IPS DF 19.7 (cell line): ENCODE results near the gene SLCO4A1.

ENCODE experiments used
- DNase-seq: peaks from one replicate; pipeline ENCODE4 v3.0.0-alpha.2; 2013; ENCODE audit warnings: low read depth, low spot score

The SLCO4A1 gene

DNA sequence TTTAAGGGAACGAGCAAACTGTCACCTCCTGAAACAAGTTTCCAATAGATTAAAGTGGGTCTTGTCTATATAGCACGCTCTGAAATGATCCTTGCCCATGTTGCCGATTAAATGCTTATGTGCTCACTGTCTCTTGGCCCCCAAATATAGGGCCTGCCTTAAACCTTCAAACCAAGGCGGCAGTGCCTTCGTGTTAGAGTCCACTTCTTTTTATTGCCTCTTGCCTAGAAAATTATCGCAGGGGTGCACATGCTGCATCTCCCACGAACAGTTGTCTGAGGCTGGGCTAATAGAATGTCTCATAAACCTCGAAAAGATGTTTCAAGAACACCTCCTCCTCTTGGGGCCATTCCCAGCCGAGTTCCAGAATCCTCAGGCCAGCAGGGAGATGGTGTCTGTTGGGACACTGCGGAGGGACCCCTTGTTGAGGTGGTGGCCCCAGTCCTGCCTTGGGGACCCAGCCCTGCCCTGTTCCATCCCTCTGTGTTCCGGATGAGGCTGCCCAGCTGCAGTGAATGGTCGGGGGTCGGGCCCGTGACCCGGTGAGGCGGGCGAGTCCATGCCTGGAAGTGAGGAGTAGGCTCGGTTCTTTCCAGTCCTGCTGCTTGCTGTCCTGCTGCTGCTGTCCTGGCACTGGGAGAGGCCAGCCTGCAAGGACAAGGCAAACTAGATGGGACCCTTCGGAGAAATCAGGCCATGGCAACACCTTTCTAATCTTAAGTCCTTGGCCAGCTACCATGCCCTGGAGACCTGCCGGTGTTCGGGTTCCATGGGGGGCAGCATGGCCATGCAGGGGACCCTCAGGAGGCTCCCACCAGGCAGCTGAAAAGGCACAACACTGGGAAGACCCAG is 34.7 kb upstream of the SLCO4A1 start:
- no peak for DNase-seq

DNA sequence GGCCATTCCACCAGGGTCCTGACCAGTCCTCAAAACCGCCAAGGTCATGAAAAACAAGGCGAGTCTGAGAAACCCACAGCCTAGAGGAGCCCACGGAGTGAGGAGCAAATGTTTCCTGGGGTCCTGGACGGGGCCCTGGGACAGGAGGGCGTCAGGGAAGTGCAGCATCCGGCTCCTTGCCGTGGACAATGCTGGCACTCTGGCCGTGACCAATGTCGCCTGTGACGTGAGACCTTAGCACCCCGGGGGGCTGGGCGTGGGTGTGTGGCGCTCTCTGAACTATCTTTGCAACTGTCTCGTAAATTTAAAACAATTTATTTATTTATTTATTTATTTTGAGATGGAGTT is 34.1 kb upstream of the SLCO4A1 start:
- no peak for DNase-seq

DNA sequence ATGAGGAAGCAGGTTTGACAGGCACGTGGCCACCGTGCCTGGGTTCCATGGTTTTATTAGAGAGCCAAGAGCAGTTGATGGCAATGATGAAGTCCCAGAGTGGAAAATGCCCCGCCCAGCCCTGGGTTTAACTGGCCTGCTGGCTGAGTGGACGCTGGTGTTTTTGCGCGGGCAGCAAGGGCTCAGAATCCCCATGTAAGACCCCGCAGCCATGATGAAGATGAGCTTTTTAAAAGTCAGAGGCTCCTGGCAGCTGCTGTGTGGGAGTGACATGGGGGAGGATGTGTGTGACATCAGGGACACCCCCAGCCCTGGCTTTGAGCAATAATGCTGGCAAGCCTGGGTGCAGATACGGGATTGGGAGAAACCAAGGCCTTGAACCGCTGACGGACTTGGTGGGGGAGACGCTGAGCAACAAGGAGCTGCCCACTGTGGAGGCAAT is 33.0 kb upstream of the SLCO4A1 start:
- DNase-seq, result no peak

DNA sequence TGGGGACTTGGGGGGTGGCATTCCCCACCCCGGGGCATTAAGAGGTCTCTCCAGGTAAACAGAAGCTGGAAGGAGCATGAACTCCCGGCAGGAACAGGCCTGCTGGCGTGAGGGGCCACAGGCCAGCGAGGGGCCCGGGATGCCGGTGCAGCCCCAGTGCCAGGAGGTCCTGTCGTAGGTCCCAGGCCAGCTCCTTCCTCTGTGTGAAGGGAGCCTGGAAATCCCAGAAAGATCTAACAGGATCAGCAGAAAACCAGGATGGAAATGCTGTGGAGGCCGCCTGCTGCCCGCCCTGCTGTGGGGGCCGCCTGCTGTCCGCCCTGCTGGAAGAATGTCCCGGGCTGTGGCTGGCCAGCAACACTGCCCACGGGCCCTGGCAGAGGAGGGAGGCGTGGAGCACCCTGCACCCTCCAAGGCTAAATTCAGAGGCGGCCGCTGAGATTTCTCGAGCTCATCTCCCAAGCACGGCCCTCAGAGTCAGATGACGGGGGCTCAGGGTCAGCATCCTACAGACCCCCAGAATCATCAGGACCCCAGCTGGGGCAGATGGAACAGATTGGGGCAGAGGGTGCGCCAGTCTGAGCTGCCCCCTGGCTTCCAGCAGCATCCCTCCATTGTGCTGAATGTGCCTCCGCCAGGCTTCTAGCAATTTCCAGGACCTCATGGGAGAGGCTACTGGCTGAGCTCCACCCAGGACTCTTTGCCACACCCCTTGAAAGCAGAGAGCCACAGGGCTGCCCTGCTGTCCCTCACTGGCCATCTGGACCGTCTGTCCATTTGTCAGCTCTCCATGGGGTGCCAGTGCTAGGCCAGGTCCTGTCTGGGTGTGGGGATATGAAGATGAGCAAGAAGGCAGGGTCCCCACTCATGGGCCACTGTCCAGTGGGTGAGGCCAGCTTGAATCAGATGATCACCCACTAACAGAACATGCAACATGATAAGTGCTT is 32.2 kb upstream of the SLCO4A1 start:
- DNase-seq, result no peak

DNA sequence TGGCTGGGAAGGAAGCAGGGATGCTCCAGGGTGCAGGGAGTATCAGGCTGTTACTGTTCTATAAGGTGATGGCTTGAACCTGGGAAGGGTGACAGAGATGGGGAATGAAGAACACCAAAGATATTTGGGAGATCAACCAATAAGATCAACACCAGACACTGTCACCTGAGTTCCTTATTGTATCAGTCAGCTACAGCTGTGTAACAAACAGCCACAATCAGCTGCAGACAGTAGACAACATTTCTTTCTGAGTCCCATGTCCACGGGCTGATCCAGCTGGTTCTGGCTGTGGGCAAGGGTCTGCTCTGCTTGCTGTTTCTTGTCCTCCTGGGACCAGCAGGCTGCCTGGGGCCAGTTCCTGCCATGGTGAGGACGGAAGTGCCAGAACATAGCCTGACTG is 31.3 kb upstream of the SLCO4A1 start:
- no peak for DNase-seq

DNA sequence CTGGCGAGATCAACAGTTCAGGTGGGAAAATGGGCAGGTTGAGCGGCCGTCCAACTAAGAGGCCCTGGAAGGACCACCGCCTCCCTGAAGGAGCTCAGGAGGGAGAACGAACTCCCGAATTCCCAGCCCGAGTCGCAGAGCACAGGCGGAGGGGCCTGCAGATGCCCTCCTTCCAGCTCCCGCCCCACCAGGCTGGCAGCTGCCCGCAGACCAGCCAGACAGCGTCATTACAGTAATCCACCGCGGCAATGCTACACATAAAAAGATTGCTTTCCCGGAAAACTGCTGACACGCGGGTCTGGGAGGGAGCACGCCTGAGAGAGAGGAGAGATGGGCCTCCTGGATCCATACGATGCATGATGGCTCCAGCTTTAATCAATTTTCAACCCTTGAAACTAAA is 30.5 kb upstream of the SLCO4A1 start:
- DNase-seq, result no peak

- DNase-seq, result no peak
Observed at GRCh38 chr20:62614085-62614960, 28.0 kb upstream of the SLCO4A1 start.

GRCh38 chr20:62614961-62615680 is 27.2 kb upstream of the SLCO4A1 start:
- no peak for DNase-seq

DNA sequence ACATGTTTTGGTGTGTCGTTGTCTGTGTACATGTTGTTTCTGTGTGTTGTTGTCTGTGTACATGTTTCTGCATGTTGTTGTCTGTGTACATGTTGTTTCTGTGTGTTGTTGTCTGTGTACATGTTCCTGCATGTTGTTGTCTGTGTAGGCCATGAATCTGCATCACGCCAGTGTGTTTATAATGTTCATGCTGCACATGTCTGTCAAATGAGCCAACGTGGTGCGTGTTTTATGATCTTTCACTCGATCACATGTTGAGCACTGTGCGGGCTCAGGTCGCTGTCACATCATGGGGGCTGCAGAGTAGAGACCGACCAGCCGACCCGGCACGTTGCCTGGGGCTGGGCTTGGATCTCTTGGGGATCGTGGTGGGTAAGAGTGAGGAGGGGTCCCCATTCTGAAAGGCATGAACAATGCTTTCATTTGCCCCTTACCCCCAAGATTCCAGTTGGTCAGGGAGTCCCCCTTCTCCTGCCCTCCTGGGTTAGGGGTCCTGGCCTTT is 26.5 kb upstream of the SLCO4A1 start:
- DNase-seq, result no peak

GRCh38 chr20:62616728-62617621 is 25.3 kb upstream of the SLCO4A1 start:
- no peak for DNase-seq

GRCh38 chr20:62617711-62618483 is 24.4 kb upstream of the SLCO4A1 start:
- DNase-seq, result no peak

DNA sequence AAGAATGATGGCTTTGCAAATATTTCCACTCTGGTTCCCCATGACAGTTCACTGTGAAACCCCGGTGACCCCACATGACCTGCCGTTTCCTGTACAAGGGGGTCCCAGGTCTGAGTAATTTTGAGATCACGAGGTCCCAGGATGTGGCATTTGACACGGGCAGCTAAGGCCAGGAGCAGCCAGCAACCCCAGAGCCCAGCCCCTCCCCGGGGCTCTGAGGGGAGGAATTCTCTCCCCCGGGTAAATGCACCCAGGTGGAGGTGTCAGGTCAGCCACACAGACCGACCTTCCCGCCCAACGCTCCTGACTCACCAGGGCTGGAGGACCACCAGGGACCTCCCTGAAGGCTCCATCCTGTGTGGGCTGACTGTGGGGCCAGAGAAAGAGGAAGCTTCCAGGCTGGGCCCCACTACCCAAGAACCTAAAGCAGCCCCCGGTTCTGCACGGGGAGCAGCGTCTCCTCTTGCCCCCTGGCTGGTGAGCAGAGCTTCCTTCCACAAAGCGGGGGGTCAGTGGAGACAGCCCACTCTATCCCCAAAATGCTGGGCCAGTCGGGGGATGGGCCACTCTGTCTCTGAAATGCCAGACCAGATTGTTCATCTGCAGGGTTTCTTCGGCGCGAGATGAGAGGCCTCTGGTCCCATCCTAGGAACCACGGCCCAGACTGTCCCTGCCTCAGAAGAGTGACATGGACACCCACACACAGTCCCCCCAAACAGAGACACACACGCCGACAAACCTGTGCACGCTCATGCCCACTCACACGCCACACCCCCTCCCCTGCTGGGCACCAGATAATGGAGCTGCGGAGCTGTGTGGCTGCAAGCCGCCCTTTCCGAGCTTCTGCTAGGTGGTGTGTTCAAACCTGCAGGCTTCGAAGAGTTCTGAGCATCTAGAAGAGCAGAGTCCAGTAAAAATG is 23.4 kb upstream of the SLCO4A1 start:
- no peak for DNase-seq

DNA sequence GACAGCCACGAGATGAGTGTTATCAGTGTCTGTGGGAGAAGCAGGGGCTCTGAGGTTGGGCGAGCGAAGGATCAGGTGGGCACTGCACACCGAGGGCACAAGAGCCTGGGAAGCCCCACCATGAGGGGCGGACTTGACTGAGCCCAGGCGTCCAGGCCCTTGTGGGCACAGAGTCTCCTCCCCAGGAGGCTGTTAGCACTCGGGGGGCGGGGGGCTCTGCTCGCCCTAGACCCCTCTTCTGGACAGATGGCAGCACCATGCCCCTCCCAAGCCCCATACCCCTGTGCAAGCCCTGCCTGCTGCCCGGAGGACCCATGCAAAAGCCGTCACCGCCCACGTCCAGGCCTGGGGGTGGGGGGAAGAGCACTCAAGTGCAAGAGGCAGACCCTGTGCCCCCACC is 21.7 kb upstream of the SLCO4A1 start:
- no peak for DNase-seq

DNA sequence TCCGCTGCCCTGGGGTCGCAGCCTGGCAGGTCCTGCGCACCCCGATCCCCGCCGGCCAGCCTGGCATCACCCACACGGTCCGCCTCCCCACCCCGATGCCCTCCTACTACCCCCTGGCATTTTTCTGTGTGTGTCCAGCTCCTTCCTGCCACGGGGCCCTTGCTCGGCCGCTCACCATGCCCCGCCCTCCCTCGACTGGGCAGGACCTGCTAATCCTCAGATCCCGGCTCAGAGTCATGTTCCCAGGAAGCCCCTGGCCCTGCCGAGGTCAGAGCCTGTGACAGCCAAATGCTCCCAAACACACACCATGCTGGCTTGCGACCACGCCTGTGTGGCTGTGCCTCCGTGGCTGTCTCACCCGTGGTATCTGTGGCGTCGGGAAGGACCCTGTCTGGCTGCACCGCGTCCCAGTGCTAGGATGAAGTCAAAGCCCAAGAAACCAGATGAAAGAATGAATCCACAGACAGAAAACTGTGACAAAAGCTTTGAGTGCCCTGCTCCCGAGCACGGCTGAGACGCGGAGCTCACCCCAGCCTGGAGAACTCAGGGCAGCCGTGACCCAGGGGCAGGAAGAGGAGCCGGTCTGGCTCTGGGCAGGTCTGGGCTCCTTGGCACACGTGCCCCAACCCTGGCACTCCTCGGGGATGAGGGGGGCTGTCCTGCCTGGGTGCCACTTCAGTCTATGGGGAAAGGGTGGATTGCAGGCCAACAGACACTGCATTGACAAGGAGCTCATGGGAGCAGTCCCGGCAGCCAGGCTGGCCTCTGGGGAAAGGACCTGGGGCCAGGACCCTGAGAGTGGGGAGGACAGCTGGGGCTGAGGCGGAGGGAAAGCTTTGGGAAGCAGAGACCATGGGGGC is 20.8 kb upstream of the SLCO4A1 start:
- DNase-seq, result no peak

- no peak for DNase-seq
Observed at GRCh38 chr20:62622178-62622876, 20.0 kb upstream of the SLCO4A1 start.

GRCh38 chr20:62622877-62623487 is 19.3 kb upstream of the SLCO4A1 start:
- no peak for DNase-seq
